ENCODE results near the gene KDM4C.

Gene KDM4C

DNA sequence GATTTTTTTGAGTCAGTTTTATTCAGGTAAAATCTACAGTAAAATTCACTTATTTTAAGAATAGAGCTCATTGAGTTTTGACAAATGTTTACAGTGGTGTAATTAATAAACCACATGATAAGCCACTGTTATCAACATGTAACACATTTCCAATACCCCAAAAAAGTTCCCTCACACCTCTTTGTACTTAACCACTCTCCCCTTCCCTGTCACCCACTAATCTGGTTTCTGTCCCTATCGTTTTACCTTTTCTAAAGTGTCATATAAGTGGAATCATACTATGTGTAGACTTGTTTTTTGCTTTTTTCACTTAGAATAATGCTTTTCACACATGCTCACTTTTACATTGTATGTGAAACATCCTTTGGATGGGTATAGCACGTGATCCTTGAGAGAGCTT lies 127.2 kb downstream of the KDM4C start:
- H3F3A ChIP-seq (ENCODE audit: insufficient read depth), result no peaks in the 10 kb centered on the region; the same call in 1 of the 2 replicates
- no peak for TF ChIP-seq EZH2phosphoT487 (conservative IDR thresholded peaks at IDR 0.05; ENCODE audit: low read length)
- TF ChIP-seq, protein P1, sequence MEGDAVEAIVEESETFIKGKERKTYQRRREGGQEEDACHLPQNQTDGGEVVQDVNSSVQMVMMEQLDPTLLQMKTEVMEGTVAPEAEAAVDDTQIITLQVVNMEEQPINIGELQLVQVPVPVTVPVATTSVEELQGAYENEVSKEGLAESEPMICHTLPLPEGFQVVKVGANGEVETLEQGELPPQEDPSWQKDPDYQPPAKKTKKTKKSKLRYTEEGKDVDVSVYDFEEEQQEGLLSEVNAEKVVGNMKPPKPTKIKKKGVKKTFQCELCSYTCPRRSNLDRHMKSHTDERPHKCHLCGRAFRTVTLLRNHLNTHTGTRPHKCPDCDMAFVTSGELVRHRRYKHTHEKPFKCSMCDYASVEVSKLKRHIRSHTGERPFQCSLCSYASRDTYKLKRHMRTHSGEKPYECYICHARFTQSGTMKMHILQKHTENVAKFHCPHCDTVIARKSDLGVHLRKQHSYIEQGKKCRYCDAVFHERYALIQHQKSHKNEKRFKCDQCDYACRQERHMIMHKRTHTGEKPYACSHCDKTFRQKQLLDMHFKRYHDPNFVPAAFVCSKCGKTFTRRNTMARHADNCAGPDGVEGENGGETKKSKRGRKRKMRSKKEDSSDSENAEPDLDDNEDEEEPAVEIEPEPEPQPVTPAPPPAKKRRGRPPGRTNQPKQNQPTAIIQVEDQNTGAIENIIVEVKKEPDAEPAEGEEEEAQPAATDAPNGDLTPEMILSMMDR (IDR thresholded peaks at IDR 0.05; ENCODE audit: insufficient read depth, low read length, poor library complexity, severe bottlenecking), result no peak
- H3K9ac ChIP-seq (ENCODE audit: low read length), result no peak overlapping the region
- no peak overlapping the region for H3K4me3 ChIP-seq (ENCODE audit: insufficient read depth, low read length, poor library complexity, severe bottlenecking)
- H4K20me1 ChIP-seq (ENCODE audit: low read depth, low read length), result no peaks in the 10 kb centered on the region
- H3K9me2 ChIP-seq (replicated peaks; ENCODE audit: insufficient read depth, low read length), result no peaks in the 10 kb centered on the region
- no peak overlapping the region for H3K27ac ChIP-seq (ENCODE audit: low read depth, low read length)
- H3K4me2 ChIP-seq (ENCODE audit: low read depth, low read length, poor library complexity, severe bottlenecking), result no peak overlapping the region
- H3K9me3 ChIP-seq (ENCODE audit: insufficient read depth, low read length), result no peaks in the 10 kb centered on the region
- peaks cover 4% of the 10 kb centered on the region; the same call in 1 of the 2 replicates for H3K36me3 ChIP-seq (ENCODE audit: low read length)
- no peaks in the 10 kb centered on the region for H3K27me3 ChIP-seq (ENCODE audit: low read length)
- no peak overlapping the region for H2AFZ ChIP-seq (ENCODE audit: low read depth, low read length, severe bottlenecking)
- no peaks in the 10 kb centered on the region; the same call in 1 of the 2 replicates for H3K79me2 ChIP-seq (ENCODE audit: insufficient read depth, low read length)

GRCh38 chr9:6887051-6887450 lies 129.3 kb downstream of the KDM4C start:
- H2AFZ ChIP-seq (ENCODE audit: low read depth, low read length, severe bottlenecking), result no peak overlapping the region
- H3K4me3 ChIP-seq (ENCODE audit: insufficient read depth, low read length, poor library complexity, severe bottlenecking), result no peak overlapping the region
- no peaks in the 10 kb centered on the region for H4K20me1 ChIP-seq (ENCODE audit: low read depth, low read length)
- no peaks in the 10 kb centered on the region for H3K9me3 ChIP-seq (ENCODE audit: insufficient read depth, low read length)
- no peaks in the 10 kb centered on the region; the same call in 1 of the 2 replicates for H3F3A ChIP-seq (ENCODE audit: insufficient read depth)
- H3K27ac ChIP-seq (ENCODE audit: low read depth, low read length), result no peak overlapping the region
- no peaks in the 10 kb centered on the region for H3K27me3 ChIP-seq (ENCODE audit: low read length)
- no peaks in the 10 kb centered on the region; the same call in 1 of the 2 replicates for H3K79me2 ChIP-seq (ENCODE audit: insufficient read depth, low read length)
- H3K36me3 ChIP-seq (ENCODE audit: low read length), result peaks cover 4% of the 10 kb centered on the region; the same call in 1 of the 2 replicates
- TF ChIP-seq, protein P1 (IDR thresholded peaks at IDR 0.05; ENCODE audit: insufficient read depth, low read length, poor library complexity, severe bottlenecking), result no peak
- no peak for TF ChIP-seq EZH2phosphoT487 (conservative IDR thresholded peaks at IDR 0.05; ENCODE audit: low read length)
- no peaks in the 10 kb centered on the region for H3K9me2 ChIP-seq (replicated peaks; ENCODE audit: insufficient read depth, low read length)
- no peak overlapping the region for H3K9ac ChIP-seq (ENCODE audit: low read length)
- no peak overlapping the region for H3K4me2 ChIP-seq (ENCODE audit: low read depth, low read length, poor library complexity, severe bottlenecking)

DNA sequence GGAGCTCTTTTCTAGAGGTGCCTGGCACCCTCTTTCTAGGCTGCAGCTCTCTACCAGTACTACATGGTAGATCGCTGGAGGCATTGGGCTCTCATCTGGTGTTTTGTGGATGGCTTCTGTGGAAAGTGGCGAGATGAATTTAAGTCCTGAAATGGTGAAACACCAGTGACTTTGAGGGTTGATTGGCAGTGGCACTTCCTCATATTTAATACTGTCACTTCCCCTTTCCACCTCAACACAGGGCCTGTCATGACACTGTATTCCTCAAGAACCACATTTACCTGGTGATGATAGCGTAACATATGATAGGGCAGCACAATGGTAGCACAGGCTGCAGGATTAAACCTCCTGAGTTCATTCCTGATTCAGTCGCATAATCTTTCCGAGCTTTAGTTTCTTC lies 132.1 kb downstream of the KDM4C start:
- Histone ChIP-seq H3K4me3 (ENCODE audit: insufficient read depth, low read length, poor library complexity, severe bottlenecking) (no peak overlapping the region), H3K27me3 (ENCODE audit: low read length) (no peaks in the 10 kb centered on the region), H3K36me3 (ENCODE audit: low read length) (peaks cover 21% of the 10 kb centered on the region; the same call in 1 of the 2 replicates), H2AFZ (ENCODE audit: low read depth, low read length, severe bottlenecking) (no peak overlapping the region), H3K27ac (ENCODE audit: low read depth, low read length) (no peak overlapping the region), H3F3A (ENCODE audit: insufficient read depth) (peaks cover 6% of the 10 kb centered on the region; the same call in 1 of the 2 replicates), H3K9me3 (ENCODE audit: insufficient read depth, low read length) (no peaks in the 10 kb centered on the region), H3K79me2 (ENCODE audit: insufficient read depth, low read length) (no peaks in the 10 kb centered on the region; the same call in 1 of the 2 replicates), H3K9ac (ENCODE audit: low read length) (no peak overlapping the region), H4K20me1 (ENCODE audit: low read depth, low read length) (no peaks in the 10 kb centered on the region), H3K9me2 (replicated peaks; ENCODE audit: insufficient read depth, low read length) (no peaks in the 10 kb centered on the region), H3K4me2 (ENCODE audit: low read depth, low read length, poor library complexity, severe bottlenecking) (no peak overlapping the region)
- TF ChIP-seq, protein P1 (IDR thresholded peaks at IDR 0.05; ENCODE audit: insufficient read depth, low read length, poor library complexity, severe bottlenecking), result no peak
- no peak for TF ChIP-seq EZH2phosphoT487 (conservative IDR thresholded peaks at IDR 0.05; ENCODE audit: low read length)

Data from SU-DHL-6 (cell line).